ENCODE results near the gene YIPF1.

YIPF1 gene

DNA sequence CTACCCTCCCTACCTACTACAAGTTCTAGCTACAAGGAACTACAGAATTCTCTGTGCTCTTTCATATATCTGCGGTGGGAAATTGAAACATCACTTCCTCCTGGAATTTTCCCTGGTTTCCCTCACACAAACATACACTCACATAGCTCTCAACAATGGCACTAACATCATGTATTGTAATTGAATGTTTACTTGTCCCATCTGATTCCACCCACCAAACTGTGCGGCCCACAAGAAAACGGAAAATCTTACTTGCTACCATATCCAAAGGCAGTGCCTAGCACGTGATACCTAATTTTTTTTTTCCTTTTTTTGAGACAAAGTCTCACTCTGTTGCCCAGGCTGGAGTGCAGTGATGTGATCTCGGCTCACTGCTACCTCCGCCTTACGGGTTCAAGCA, 85.4 kb downstream of the YIPF1 start:
- no peak for TF ChIP-seq CTCF (IDR thresholded peaks at IDR 0.05; ENCODE audit: extremely low read depth, insufficient read depth, missing control alignments)
- no peak for DNase-seq (ENCODE audit: low spot score)
- in situ Hi-C loops (cut with MboI; ENCODE audit: low pct_unique_long_range_greater_than_20kb, low sequenced_read_pairs, unreplicated experiment) = no loop called here

Data from GM13977 (cell line).